HG03565 (cell line): ENCODE measurements around the gene POPDC3.
"Not testable (repeated sequence)": the region's sequence is repeated elsewhere in the genome, so short reads cannot be mapped to it uniquely, and the experiment has no call there.

Experiments
- ATAC-seq: cut with Tn5 transposase; IDR thresholded peaks from one replicate; pipeline ENCODE4 v1.9.1; 2021; ENCODE audit warnings: mild to moderate bottlenecking, moderate library complexity; ENCODE audit not compliant: unreplicated experiment

The POPDC3 gene

GRCh38 chr6:105179244-105180065, at the start of gene POPDC3:
POPDC3 (minus strand) TSS chr6:105180014; CDS start chr6:105161909, 18,105 bp downstream.
- ATAC-seq: no peak

- ATAC-seq: no peak
Observed at GRCh38 chr6:105227295-105227767, 47.5 kb upstream of the POPDC3 start.

GRCh38 chr6:105226598-105227294, 46.9 kb upstream of the POPDC3 start:
- no peak for ATAC-seq

GRCh38 chr6:105223242-105223641, 43.4 kb upstream of the POPDC3 start:
- ATAC-seq: no peak

GRCh38 chr6:105221219-105221618, 41.4 kb upstream of the POPDC3 start:
- not testable (repeated sequence) for ATAC-seq

- no peak for ATAC-seq
Observed at GRCh38 chr6:105220186-105220585, 40.4 kb upstream of the POPDC3 start.

GRCh38 chr6:105219218-105219617, 39.4 kb upstream of the POPDC3 start:
- ATAC-seq: not testable (repeated sequence)

- no peak for ATAC-seq
Observed at GRCh38 chr6:105215506-105215905, 35.7 kb upstream of the POPDC3 start.

GRCh38 chr6:105214668-105215067, 34.9 kb upstream of the POPDC3 start:
- ATAC-seq: no peak

GRCh38 chr6:105213272-105213671, 33.5 kb upstream of the POPDC3 start:
- ATAC-seq: no peak

GRCh38 chr6:105212587-105212986, 32.8 kb upstream of the POPDC3 start:
- ATAC-seq: peak; percentile 61

GRCh38 chr6:105211831-105212230, 32.0 kb upstream of the POPDC3 start:
- no peak for ATAC-seq

- ATAC-seq: no peak
Observed at GRCh38 chr6:105210932-105211531, 31.2 kb upstream of the POPDC3 start.

- ATAC-seq: no peak
Observed at GRCh38 chr6:105209950-105210706, 30.3 kb upstream of the POPDC3 start.

GRCh38 chr6:105207524-105208269, 27.9 kb upstream of the POPDC3 start:
- no peak for ATAC-seq

GRCh38 chr6:105204768-105205167, 25.0 kb upstream of the POPDC3 start:
- ATAC-seq: no peak

GRCh38 chr6:105204331-105204730, 24.5 kb upstream of the POPDC3 start:
- no peak for ATAC-seq

GRCh38 chr6:105202486-105202885, 22.7 kb upstream of the POPDC3 start:
- ATAC-seq: no peak

GRCh38 chr6:105200133-105200730, 20.4 kb upstream of the POPDC3 start:
- no peak for ATAC-seq

GRCh38 chr6:105199711-105200110, 19.9 kb upstream of the POPDC3 start:
- no peak for ATAC-seq
